WERI-Rb-1 (cell line): Measurements from ENCODE around the gene BCL2L14.

ENCODE experiments used
- DNase-seq: peaks from one replicate; pipeline ENCODE4 v3.0.0-alpha.2; 2020
- H3K27ac ChIP-seq: fragments of 250-450 bp; sonication (Bioruptor Pico); 2 replicates; pipeline ENCODE4 v1.5.1; 2020; ENCODE audit warnings: mild to moderate bottlenecking, moderate library complexity
- H3K27me3 ChIP-seq: fragments of 250-450 bp; sonication (Bioruptor Pico); 2 replicates; pipeline ENCODE4 v1.5.1; 2021; ENCODE audit warnings: mild to moderate bottlenecking, low read depth, moderate library complexity; ENCODE audit not compliant: insufficient read depth, severe bottlenecking
- H3K36me3 ChIP-seq: fragments of 250-450 bp; sonication (Bioruptor Pico); 2 replicates; pipeline ENCODE4 v1.5.1; 2020; ENCODE audit warnings: mild to moderate bottlenecking, moderate library complexity
- H3K4me3 ChIP-seq: 2 replicates; pipeline ENCODE4 v1.5.1; 2011; ENCODE audit warnings: low read depth, mild to moderate bottlenecking, control low read depth, low read length
- H3K9me3 ChIP-seq: fragments of 250-450 bp; sonication (Bioruptor Pico); 2 replicates; pipeline ENCODE4 v1.5.1; 2021; ENCODE audit warnings: mild to moderate bottlenecking, moderate library complexity; ENCODE audit not compliant: severe bottlenecking
- TF ChIP-seq, protein P1 (sequence below): IDR thresholded peaks from 2 replicates; pipeline ENCODE4 v1.5.1; 2011; ENCODE audit warnings: low read depth, mild to moderate bottlenecking, control low read depth, inconsistent platforms, low read length

Gene BCL2L14, protein sequence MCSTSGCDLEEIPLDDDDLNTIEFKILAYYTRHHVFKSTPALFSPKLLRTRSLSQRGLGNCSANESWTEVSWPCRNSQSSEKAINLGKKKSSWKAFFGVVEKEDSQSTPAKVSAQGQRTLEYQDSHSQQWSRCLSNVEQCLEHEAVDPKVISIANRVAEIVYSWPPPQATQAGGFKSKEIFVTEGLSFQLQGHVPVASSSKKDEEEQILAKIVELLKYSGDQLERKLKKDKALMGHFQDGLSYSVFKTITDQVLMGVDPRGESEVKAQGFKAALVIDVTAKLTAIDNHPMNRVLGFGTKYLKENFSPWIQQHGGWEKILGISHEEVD

DNA sequence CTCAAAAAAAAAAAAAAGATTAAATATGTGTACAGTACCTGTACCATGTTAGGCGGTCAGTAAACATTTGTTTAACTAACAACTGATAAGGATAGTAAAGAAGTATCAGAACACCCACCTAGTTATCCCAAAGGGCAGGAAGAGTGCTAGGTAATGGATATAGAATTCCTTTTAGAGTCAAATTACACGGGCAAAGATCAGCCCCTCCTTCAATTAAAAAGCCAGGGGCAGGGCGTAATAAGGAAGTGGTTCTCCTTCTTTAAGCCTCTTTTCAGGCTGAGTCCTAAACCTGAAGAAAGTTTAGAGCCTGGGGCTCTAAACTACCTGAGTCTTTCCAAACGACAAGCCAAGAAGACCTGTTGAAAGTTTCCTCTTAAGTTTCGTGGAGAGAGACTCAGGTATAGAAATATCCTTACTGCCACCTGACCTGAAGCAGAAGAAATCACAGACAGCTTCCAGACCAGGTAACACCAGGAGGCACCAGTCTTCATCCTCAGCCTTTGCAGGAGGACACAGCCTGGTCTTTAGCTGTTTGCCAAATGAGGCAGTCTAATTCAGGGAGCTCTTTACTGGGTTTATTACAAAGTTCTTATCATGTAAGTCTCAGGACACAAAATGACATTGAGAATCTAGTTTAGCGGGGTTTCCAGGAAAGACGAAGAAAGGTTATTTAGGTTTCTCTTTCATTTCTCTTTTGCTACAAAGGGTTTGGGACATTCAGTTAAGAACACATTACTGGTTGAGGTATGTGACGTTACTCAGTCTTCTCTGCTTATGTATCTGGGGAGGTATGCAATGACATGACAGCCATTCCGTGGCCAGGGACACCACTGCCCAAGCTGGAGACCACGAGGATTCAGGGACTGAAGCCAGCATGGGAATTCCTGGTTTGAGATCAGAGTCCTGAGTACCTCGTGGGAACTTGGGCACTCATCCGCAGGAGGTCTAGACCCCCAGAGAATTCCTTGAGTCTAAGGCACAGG, at the start of gene BCL2L14:
BCL2L14 (plus strand) TSS at position 266 of the 983 bp plus-strand sequence. CDS start 8,367 bp downstream, outside the sequence.
- Histone ChIP-seq H3K9me3 (no peaks in the 10 kb centered on the region), H3K27ac (no peak within 1 kb of the TSS), H3K36me3 (no peaks in the 10 kb centered on the region), H3K4me3 (no peak within 1 kb of the TSS), H3K27me3 (no peaks in the 10 kb centered on the region)
- TF ChIP-seq, protein P1, sequence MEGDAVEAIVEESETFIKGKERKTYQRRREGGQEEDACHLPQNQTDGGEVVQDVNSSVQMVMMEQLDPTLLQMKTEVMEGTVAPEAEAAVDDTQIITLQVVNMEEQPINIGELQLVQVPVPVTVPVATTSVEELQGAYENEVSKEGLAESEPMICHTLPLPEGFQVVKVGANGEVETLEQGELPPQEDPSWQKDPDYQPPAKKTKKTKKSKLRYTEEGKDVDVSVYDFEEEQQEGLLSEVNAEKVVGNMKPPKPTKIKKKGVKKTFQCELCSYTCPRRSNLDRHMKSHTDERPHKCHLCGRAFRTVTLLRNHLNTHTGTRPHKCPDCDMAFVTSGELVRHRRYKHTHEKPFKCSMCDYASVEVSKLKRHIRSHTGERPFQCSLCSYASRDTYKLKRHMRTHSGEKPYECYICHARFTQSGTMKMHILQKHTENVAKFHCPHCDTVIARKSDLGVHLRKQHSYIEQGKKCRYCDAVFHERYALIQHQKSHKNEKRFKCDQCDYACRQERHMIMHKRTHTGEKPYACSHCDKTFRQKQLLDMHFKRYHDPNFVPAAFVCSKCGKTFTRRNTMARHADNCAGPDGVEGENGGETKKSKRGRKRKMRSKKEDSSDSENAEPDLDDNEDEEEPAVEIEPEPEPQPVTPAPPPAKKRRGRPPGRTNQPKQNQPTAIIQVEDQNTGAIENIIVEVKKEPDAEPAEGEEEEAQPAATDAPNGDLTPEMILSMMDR: no peak
- no peak for DNase-seq

DNA sequence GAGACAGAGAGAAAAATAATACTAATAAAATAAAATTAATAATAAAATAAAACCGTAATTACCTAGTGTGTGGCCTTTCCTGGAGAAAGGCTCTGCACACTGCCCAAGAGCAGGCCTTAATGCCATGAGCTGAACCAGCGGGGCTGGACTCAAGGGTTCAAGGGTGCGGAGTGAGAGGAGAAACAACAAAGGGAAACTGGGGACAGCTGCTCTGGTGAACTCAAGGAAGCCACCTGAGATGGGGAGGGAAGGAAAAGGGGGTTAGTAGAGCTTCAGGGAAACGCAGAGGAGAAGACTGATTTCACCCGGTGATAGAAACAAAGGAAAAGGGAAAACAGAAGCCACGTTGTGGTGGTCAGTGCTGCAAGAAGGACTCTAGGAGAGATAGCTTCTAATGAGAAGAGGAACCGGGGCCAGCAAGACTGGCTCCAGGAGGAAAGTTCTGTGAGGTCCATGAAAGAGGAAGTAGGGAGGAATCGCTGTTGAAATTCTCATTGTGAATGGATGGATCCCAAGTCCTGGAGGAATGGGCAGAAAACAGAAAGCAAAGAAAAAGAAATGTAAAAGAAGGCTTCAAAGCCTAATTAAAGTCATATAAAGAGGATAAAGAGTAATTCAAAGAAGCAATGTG, 48.3 kb upstream of the BCL2L14 start:
- Histone ChIP-seq H3K4me3 (no peak overlapping the region), H3K9me3 (no peaks in the 10 kb centered on the region), H3K36me3 (no peaks in the 10 kb centered on the region), H3K27ac (no peak overlapping the region), H3K27me3 (no peaks in the 10 kb centered on the region)
- TF ChIP-seq, protein P1: no peak
- no peak for DNase-seq

DNA sequence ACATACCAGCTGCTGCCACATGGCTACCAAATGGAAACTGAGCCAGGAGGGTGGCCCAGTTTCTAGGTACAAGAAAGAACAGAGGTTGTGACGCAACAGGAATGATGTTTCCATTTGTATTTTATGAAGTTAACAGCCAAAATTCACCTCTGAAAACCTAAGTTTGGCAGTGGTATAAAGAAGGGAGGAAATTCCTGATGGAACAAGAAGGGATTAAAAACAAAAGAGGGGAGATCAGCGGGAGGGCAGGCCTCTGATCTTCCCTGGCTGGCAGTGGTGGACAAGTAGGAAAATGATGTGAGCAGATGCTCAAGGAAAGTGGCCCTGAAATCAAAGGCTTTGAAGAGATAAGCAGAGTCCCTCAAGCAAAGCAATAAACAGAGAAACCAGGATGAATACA, 47.3 kb upstream of the BCL2L14 start:
- no peak for DNase-seq

DNA sequence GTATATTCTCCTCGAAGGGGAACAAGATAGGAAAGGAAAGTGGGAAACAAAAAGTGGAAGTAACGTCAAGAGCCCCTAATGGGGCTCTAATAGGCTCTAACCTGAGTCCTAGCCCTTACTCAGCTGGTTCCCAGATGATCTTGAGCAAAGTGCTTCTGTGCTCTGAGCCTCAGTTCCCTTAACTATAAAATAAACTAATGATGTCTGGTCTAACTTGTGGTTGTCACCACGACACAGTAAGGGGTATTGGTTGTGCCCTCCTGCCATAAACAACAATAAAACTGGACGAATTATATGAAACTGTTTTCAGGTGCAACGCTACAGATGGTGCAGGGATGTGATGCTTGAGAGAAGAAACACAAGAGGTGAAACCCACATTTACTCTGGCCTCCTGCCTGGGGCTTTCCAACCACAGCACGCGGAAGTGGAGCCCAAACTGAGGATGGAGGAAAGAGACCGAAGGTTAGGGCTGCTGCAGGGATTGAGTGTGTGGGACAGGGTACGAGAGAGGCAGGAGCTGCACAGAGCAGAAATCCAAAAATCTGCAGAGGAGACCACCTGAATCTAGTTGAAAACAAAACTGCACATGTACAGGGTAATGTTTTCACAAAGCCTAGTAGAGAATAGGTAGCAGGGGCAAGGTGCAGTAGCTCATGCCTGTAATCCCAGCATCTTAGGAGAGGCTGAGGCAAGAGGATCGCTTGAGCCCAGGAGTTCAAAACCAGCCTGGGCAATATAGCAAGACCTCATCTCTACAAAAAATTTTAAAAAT, 45.6 kb upstream of the BCL2L14 start:
- H3K36me3 ChIP-seq: no peaks in the 10 kb centered on the region
- TF ChIP-seq, protein P1: no peak
- no peak overlapping the region for H3K27ac ChIP-seq
- H3K27me3 ChIP-seq: no peaks in the 10 kb centered on the region
- no peaks in the 10 kb centered on the region for H3K9me3 ChIP-seq
- no peak for DNase-seq
- no peak overlapping the region for H3K4me3 ChIP-seq

More for the DNA sequence above, 47.3 kb upstream of the BCL2L14 start:
- TF ChIP-seq, protein P1: no peak
- no peaks in the 10 kb centered on the region for H3K36me3 ChIP-seq
- no peak overlapping the region for H3K27ac ChIP-seq
- no peaks in the 10 kb centered on the region for H3K27me3 ChIP-seq
- no peaks in the 10 kb centered on the region for H3K9me3 ChIP-seq
- no peak overlapping the region for H3K4me3 ChIP-seq

DNA sequence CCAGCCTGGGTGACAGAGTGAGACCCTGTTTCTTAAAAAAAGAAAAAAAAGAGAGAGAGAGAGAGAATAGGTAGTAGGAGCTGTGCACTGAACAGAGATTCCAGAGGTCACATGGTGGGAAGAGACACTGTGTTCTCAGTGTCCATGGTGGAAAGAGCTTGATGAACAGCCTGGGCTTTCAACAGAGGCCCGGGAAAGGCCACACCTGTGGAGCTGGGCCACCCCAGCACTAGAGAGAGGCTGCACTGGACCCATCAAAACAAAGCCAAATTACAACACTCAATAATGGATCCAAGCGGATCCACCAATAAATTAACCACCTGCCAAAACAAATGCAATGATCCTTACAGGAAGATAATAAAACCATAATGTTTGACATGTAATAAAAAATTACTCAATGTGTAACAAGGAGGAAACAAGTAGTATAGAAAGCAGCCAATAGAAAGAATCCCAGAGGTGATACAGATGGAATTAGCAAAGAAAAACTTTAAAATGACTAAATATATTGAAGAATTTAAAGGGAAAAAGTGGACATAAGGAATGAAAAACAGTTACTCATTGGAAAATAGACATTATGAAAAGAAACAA, 44.8 kb upstream of the BCL2L14 start:
- H3K27ac ChIP-seq: no peak overlapping the region
- DNase-seq: no peak
- TF ChIP-seq, protein P1: no peak

More for the DNA sequence above, 44.8 kb upstream of the BCL2L14 start:
- H3K9me3 ChIP-seq: no peaks in the 10 kb centered on the region
- H3K4me3 ChIP-seq: no peak overlapping the region
- no peaks in the 10 kb centered on the region for H3K27me3 ChIP-seq
- no peaks in the 10 kb centered on the region for H3K36me3 ChIP-seq
